Spleen (tissue), 11 donors: ENCODE results near the gene ZNF683. TPM values are rescaled to one million over a fixed set of nuclear protein-coding genes. Genes with fewer than 3 reads are reported as not detected.

Source experiments
- DNase-seq: peaks from one replicate; pipeline ENCODE4 v3.0.0-alpha.2; 2020
- H3K27ac ChIP-seq, 8 donors: fragments of 200-600 bp; sonication (generic) in 7 of 8; 1 replicate in 4 of 8; 2 replicates in 4 of 8; pipeline versions ENCODE4 v1.5.0 to v1.8.0; 2016 to 2021; ENCODE audit warnings: inconsistent platforms in 4 of 8, mild to moderate bottlenecking in 4 of 8, moderate library complexity in 1 of 8
- H3K27me3 ChIP-seq, 7 donors: fragments of 200-600 bp; sonication (generic) in 6 of 7; replicated peaks in 1 of 7; 1 replicate in 4 of 7; 2 replicates in 3 of 7; pipeline versions ENCODE4 v1.5.0 to v1.8.0; 2016 to 2021; ENCODE audit warnings: inconsistent platforms in 3 of 7, mild to moderate bottlenecking in 1 of 7
- H3K36me3 ChIP-seq, 6 donors: fragments of 200-600 bp; sonication (generic) in 5 of 6; 1 replicate in 4 of 6; 2 replicates in 2 of 6; pipeline versions ENCODE4 v1.5.0 to v1.8.0; 2016 to 2021; ENCODE audit warnings: inconsistent platforms in 2 of 6
- H3K4me1 ChIP-seq, 6 donors: fragments of 200-600 bp; sonication (generic) in 5 of 6; 1 replicate in 3 of 6; 2 replicates in 3 of 6; pipeline versions ENCODE4 v1.5.0 to v1.8.0; 2016 to 2021; ENCODE audit warnings: inconsistent platforms in 3 of 6
- H3K4me3 ChIP-seq, 8 donors: fragments of 200-600 bp; sonication (generic) in 7 of 8; 1 replicate in 4 of 8; 2 replicates in 4 of 8; pipeline versions ENCODE4 v1.5.0 to v1.8.0; 2016 to 2021; ENCODE audit warnings: inconsistent platforms in 4 of 8, mild to moderate bottlenecking in 4 of 8, moderate library complexity in 2 of 8
- H3K9me3 ChIP-seq, 8 donors: fragments of 200-600 bp; sonication (generic) in 7 of 8; 1 replicate in 4 of 8; 2 replicates in 4 of 8; pipeline versions ENCODE4 v1.5.0 to v1.8.0; 2016 to 2021; ENCODE audit warnings: inconsistent platforms in 4 of 8
- POLR2A ChIP-seq, 3 donors: fragments of 450-650 bp; IDR thresholded peaks; one replicate each; pipeline ENCODE4 v1.5.1; 2017; ENCODE audit warnings: antibody characterized with exemption in 3 of 3, mild to moderate bottlenecking in 1 of 3
- POLR2AphosphoS5 ChIP-seq, 3 donors: sonication (generic); formaldehyde crosslinking; IDR thresholded peaks; one replicate each; pipeline ENCODE4 v1.5.1; 2017; ENCODE audit warnings: antibody characterized with exemption in 3 of 3
- WGBS, 5 donors: extraction: QIAGEN DNeasy Blood & Tissue Kit in 3 of 5; methylation state at CpG; one replicate each; pipeline versions ENCODE4 v1.1.5 to v1.1.7; 2013 to 2018; 5-methylcytosine and 5-hydroxymethylcytosine counted together
- intact Hi-C: fragments of 100-400 bp; cut with DNase I; formaldehyde crosslinking; loops from one replicate; pipeline ENCODE4 v1.15.0; 2023; ENCODE audit warnings: low total_unique reads
- polyA plus RNA-seq, 3 donors: library from polyadenylated mRNA; stranded (reverse); fragments of 200-250 nt; gene quantifications; one replicate each; pipeline ENCODE4 v1.2.1, GENCODE V29; 2013
- total RNA-seq, 7 donors: library from RNA; depleted of rRNA in 3 of 7; stranded (reverse); fragments of >200 nt in 3 of 7; fragmentation: NEBNext Ultra II Directional in 4 of 7; extraction: Animal tissue kit (Norgen Biotek cat#: 25700) in 4 of 7; gene quantifications; one replicate each; pipeline versions ENCODE4 v1.1.0 to v1.2.1, GENCODE V29; 2016 to 2021
- TF ChIP-seq, protein P1 (sequence below), 11 experiments: fragments of 200-600 bp in 7 of 11; fragments of 450-650 bp in 4 of 11; sonication (generic) in 4 of 11; IDR thresholded peaks in 8 of 11; conservative IDR thresholded peaks in 3 of 11; 1 replicate in 7 of 11; 2 replicates in 4 of 11; pipeline versions ENCODE4 v1.4.0 to v1.8.0; 2016 to 2021; ENCODE audit warnings: antibody characterized with exemption in 11 of 11, inconsistent platforms in 4 of 11, mild to moderate bottlenecking in 1 of 11
- donor health status: healthy with polysubstance abuse.
- donor health status: DM: no; HTN: no; CAD: no; lungs with moderate emphysema.
- donor health status: DM: no; HTN: no; CAD: no.
- donor health status: Bipolar disorder and iron deficiency.
- donor health status: healthy.
- donor health status: DM: no; HTN: no; CAD: no.
- donor health status: DM: yes; HTN: yes; CAD: no.

The ZNF683 gene
- total and polyA plus RNA-seq, 10 donors, result 0.17 to 1.5 (median 0.50) TPM; not detected in 2

DNA sequence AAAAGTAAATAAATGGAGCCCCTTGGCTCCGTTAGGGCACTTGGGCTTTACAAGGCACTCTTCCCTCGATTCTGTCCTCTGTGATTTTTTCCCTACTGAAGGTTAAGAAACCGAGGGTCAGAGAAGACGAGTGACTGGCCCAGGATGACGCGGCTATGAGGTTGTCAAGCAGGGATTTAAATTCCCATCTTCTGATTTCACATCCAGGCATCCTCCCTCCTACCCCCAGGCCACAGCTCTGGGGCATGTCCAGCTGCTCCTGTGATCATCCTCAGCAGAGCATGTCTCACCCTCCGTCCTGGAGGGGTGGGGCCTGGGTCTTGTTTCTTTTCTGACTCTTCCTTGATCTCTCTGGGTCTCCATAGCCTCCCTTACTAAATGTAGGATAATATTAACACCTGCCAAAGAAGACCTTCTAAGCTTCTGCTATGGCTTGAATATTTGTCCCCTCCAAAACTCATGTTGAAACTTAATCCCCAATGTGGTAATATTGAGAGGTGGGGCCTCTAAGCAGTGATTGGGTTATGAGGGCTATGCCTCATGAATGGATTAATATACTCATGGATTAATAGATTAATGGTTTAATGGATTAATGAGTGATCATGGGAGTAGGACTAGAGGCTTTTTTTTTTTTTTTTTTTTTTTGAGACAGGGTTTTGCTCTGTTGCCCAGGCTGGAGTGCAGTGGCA lies 23.2 kb downstream of the ZNF683 start:
- no peak for DNase-seq
- no peaks in the 10 kb centered on the region for H3K36me3 ChIP-seq
- H3K4me1 ChIP-seq, result no peaks in the 10 kb centered on the region
- TF ChIP-seq, protein P1, sequence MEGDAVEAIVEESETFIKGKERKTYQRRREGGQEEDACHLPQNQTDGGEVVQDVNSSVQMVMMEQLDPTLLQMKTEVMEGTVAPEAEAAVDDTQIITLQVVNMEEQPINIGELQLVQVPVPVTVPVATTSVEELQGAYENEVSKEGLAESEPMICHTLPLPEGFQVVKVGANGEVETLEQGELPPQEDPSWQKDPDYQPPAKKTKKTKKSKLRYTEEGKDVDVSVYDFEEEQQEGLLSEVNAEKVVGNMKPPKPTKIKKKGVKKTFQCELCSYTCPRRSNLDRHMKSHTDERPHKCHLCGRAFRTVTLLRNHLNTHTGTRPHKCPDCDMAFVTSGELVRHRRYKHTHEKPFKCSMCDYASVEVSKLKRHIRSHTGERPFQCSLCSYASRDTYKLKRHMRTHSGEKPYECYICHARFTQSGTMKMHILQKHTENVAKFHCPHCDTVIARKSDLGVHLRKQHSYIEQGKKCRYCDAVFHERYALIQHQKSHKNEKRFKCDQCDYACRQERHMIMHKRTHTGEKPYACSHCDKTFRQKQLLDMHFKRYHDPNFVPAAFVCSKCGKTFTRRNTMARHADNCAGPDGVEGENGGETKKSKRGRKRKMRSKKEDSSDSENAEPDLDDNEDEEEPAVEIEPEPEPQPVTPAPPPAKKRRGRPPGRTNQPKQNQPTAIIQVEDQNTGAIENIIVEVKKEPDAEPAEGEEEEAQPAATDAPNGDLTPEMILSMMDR (IDR thresholded peaks at IDR 0.05 in 8 of 11, conservative IDR thresholded peaks at IDR 0.05 in 3 of 11), result no peak
- TF ChIP-seq POLR2A (IDR thresholded peaks at IDR 0.05) (no peak), POLR2AphosphoS5 (IDR thresholded peaks at IDR 0.05) (no peak)
- peaks cover 0 to under 1% (median 0%) of the 10 kb centered on the region in 7 donors for H3K27me3 ChIP-seq
- WGBS, 5 donors, result 80 to 90% (median 87%) methylated on average over 7 of the region's 7 CpGs
- H3K4me3 ChIP-seq, result no peak overlapping the region
- no peak overlapping the region for H3K27ac ChIP-seq
- no peaks in the 10 kb centered on the region for H3K9me3 ChIP-seq
- intact Hi-C loops, result no loop called here

DNA sequence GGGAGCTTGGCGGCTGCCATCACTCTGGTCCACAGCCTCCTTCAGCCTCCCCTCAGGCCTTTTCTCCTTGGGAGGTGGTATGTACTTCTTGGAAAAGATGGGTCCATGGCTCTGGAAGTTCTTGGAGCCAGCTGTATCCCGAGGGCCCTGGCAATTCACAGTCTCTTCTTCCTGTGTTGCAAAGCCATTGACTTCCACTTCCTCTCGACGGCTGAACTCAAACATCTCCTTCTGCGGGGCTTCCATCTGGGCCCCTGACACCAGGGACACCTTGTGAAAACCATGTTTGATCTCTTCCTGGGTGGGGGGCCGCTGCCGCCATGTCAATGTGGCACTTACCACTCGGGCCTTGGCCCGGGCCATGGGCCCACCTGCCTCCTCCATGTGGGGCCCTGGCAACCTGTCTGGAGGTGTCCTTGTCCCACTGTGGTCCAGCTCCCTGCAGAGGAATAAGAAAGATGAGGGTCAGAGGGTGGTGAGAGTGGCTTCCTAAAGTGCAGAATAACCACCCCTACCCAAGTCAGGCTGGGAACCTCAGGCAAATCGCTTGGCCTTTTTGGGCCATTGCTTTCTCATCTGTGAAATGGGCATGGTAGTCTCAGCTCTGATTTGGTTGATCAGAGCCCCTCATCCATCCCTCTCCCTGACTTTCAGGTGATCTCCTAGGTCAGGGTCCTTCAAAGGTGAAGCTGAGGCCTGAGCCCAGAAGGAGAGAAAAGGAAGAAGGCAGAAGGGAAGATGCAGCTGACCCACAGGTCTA lies 26.1 kb downstream of the ZNF683 start:
- Histone ChIP-seq H3K27ac (no peak overlapping the region), H3K27me3 (no peaks in the 10 kb centered on the region), H3K4me3 (no peak overlapping the region), H3K4me1 (no peaks in the 10 kb centered on the region), H3K36me3 (no peaks in the 10 kb centered on the region), H3K9me3 (no peaks in the 10 kb centered on the region)
- 41 to 59% (median 54%) methylated on average over 10 of the region's 10 CpGs for WGBS, 5 donors
- no peak for TF ChIP-seq POLR2A (IDR thresholded peaks at IDR 0.05)
- TF ChIP-seq, protein P1 (IDR thresholded peaks at IDR 0.05 in 8 of 11, conservative IDR thresholded peaks at IDR 0.05 in 3 of 11), result no peak
- TF ChIP-seq POLR2AphosphoS5 (IDR thresholded peaks at IDR 0.05), result no peak
- no peak for DNase-seq
- intact Hi-C loops, result no loop called here

DNA sequence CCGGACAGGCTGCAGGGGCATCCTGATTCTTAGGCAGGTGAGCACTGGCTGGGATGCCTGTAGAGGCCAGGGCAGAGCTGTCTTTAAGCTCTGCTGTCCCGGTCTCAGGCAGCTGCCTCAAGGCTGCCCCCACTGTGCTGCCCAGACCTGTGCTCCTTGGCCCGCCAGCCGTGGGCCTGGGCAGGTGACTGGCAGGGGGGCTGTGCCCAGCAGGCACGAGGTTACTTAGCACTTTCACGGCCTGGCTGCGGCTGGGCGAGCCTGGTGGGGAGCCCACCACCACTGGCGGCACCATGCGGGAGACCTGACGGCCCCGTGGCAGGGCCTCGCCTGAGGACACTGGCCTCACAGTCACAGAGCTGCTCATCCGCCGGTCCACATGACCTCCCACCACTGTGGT lies 26.8 kb downstream of the ZNF683 start:
- DNase-seq, result no peak

More for the DNA sequence above, 26.8 kb downstream of the ZNF683 start:
- H3K27me3 ChIP-seq, result no peaks in the 10 kb centered on the region
- no peaks in the 10 kb centered on the region for H3K9me3 ChIP-seq
- no peak overlapping the region for H3K4me3 ChIP-seq
- H3K4me1 ChIP-seq, result no peaks in the 10 kb centered on the region
- no peak overlapping the region for H3K27ac ChIP-seq
- WGBS, 5 donors, result 85 to 93% (median 87%) methylated on average over 3 to 15 of the region's 15 CpGs; no CpG with 5 or more reads in 1 of the 5 donors
- TF ChIP-seq POLR2AphosphoS5 (IDR thresholded peaks at IDR 0.05) (no peak), POLR2A (IDR thresholded peaks at IDR 0.05) (no peak)
- TF ChIP-seq, protein P1 (IDR thresholded peaks at IDR 0.05 in 8 of 11, conservative IDR thresholded peaks at IDR 0.05 in 3 of 11), result no peak
- intact Hi-C loops, result no loop called here
- H3K36me3 ChIP-seq, result no peaks in the 10 kb centered on the region
